Loucy (cell line): ENCODE results near the gene ZNF609.

Source experiments
- H2AFZ ChIP-seq: fragments of 200-600 bp; sonication (generic); 2 replicates; pipeline ENCODE4 v1.6.0; 2016; ENCODE audit warnings: antibody characterized with exemption, mild to moderate bottlenecking, low read length, moderate library complexity
- H3F3A ChIP-seq: fragments of 200-600 bp; 2 replicates; pipeline ENCODE4 v1.6.0; 2016; ENCODE audit warnings: antibody characterized with exemption, low read depth, mild to moderate bottlenecking
- H3K27me3 ChIP-seq: fragments of 200-600 bp; sonication (generic); 2 replicates; pipeline ENCODE4 v1.6.1; 2014; ENCODE audit warnings: low read length, mild to moderate bottlenecking; ENCODE audit not compliant: insufficient read depth, poor library complexity, severe bottlenecking
- H3K36me3 ChIP-seq: fragments of 200-600 bp; sonication (generic); 2 replicates; pipeline ENCODE4 v1.6.1; 2016; ENCODE audit warnings: low read length; ENCODE audit not compliant: insufficient read depth
- H3K4me1 ChIP-seq: fragments of 200-600 bp; sonication (generic); 2 replicates; pipeline ENCODE4 v1.5.1; 2014; ENCODE audit warnings: low read length, mild to moderate bottlenecking; ENCODE audit not compliant: insufficient read depth, poor library complexity, severe bottlenecking
- H3K4me2 ChIP-seq: fragments of 200-600 bp; sonication (generic); 2 replicates; pipeline ENCODE4 v1.6.0; 2014; ENCODE audit warnings: antibody characterized with exemption, low read length, low read depth, mild to moderate bottlenecking; ENCODE audit not compliant: poor library complexity, severe bottlenecking
- H3K4me3 ChIP-seq: fragments of 200-600 bp; sonication (generic); 2 replicates; pipeline ENCODE4 v1.5.1; 2014; ENCODE audit warnings: low read length, mild to moderate bottlenecking, mixed read lengths; ENCODE audit not compliant: poor library complexity, severe bottlenecking
- H3K79me2 ChIP-seq: fragments of 200-600 bp; sonication (generic); 2 replicates; pipeline ENCODE4 v1.6.1; 2014; ENCODE audit warnings: low read length; ENCODE audit not compliant: insufficient read depth
- H3K9ac ChIP-seq: fragments of 200-600 bp; sonication (generic); 2 replicates; pipeline ENCODE4 v1.6.0; 2014; ENCODE audit warnings: mild to moderate bottlenecking, low read depth, low read length, moderate library complexity; ENCODE audit not compliant: poor library complexity, severe bottlenecking
- H3K9me2 ChIP-seq: fragments of 200-600 bp; sonication (generic); replicated peaks from 2 replicates; pipeline ENCODE4 v1.6.1; 2016; ENCODE audit warnings: low read depth, low read length, mixed read lengths
- H3K9me3 ChIP-seq: fragments of 200-600 bp; sonication (generic); 2 replicates; pipeline ENCODE4 v1.6.1; 2014; ENCODE audit warnings: mild to moderate bottlenecking, antibody characterized with exemption, low read length, low read depth; ENCODE audit not compliant: insufficient read depth
- H4K20me1 ChIP-seq: fragments of 200-600 bp; sonication (generic); 2 replicates; pipeline ENCODE4 v1.6.0; 2014; ENCODE audit warnings: antibody characterized with exemption, low read length, mild to moderate bottlenecking; ENCODE audit not compliant: insufficient read depth, poor library complexity, severe bottlenecking
- CTCF ChIP-seq: fragments of 200-600 bp; sonication (generic); conservative IDR thresholded peaks from 2 replicates; pipeline ENCODE4 v1.5.1; 2014; ENCODE audit warnings: mild to moderate bottlenecking, antibody characterized with exemption, low read length
- EZH2phosphoT487 ChIP-seq: fragments of 200-600 bp; IDR thresholded peaks from 2 replicates; pipeline ENCODE4 v1.6.1; 2018; ENCODE audit warnings: antibody characterized with exemption, mild to moderate bottlenecking, moderate library complexity, borderline replicate concordance

ZNF609 gene

GRCh38 chr15:64502551-64502950, 42.2 kb downstream of the ZNF609 start:
- Histone ChIP-seq H3K4me1 (peaks cover 44% of the 10 kb centered on the region), H3K9me2 (no peaks in the 10 kb centered on the region), H3K4me3 (peak overlapping the region; percentile 6), H3K9ac (peak overlapping the region; percentile 39), H4K20me1 (peaks cover 30% of the 10 kb centered on the region), H3F3A (0 out of 2 replicates have a peak, but pooled peaks cover 2% of the 10 kb centered on the region), H2AFZ (no peak overlapping the region), H3K4me2 (peak overlapping the region; percentile 72), H3K9me3 (no peaks in the 10 kb centered on the region), H3K79me2 (peaks cover 87% of the 10 kb centered on the region), H3K36me3 (peaks cover 40% of the 10 kb centered on the region; the same call in 1 of the 2 replicates), H3K27me3 (no peaks in the 10 kb centered on the region)
- TF ChIP-seq EZH2phosphoT487 (no peak), CTCF (no peak)

DNA sequence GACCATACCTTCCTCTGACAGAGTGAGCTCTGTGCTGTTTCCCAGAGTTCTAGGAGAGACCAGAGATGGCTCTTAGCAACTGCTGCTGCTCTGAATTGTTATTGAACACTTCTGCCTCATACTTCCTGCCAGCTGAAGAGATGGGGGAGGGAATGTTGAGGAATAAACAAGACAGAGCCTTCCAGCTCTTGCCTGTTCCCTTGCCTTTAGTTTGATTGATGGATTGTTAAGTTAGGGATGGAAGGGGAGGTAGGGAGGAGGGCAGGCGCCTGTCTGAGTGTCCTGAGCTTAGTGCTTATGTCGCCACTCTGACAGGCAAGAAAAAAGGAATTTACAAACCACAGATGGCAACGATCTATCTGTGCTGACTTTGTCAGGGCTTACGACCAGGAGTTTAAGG, 42.8 kb downstream of the ZNF609 start:
- Histone ChIP-seq H3K9me2 (no peaks in the 10 kb centered on the region), H3K9me3 (no peaks in the 10 kb centered on the region), H3K9ac (peak overlapping the region; percentile 39), H4K20me1 (peaks cover 37% of the 10 kb centered on the region), H3K79me2 (peaks cover 85% of the 10 kb centered on the region), H3K27me3 (no peaks in the 10 kb centered on the region), H3K4me3 (peak overlapping the region; percentile 48), H3K4me2 (peak overlapping the region; percentile 72), H2AFZ (no peak overlapping the region), H3K4me1 (peaks cover 51% of the 10 kb centered on the region), H3K36me3 (peaks cover 40% of the 10 kb centered on the region; the same call in 1 of the 2 replicates), H3F3A (peaks cover 2% of the 10 kb centered on the region; the same call in 1 of the 2 replicates)
- TF ChIP-seq CTCF: no peak
- TF ChIP-seq EZH2phosphoT487: no peak

GRCh38 chr15:64503640-64504039, 43.3 kb downstream of the ZNF609 start:
- H3F3A ChIP-seq: peaks cover 2% of the 10 kb centered on the region; the same call in 1 of the 2 replicates
- peaks cover 52% of the 10 kb centered on the region for H3K4me1 ChIP-seq
- H3K9me2 ChIP-seq: no peaks in the 10 kb centered on the region
- H3K4me2 ChIP-seq: peak overlapping the region; percentile 72
- H3K79me2 ChIP-seq: peaks cover 85% of the 10 kb centered on the region
- TF ChIP-seq CTCF: no peak
- TF ChIP-seq EZH2phosphoT487: no peak
- H4K20me1 ChIP-seq: peaks cover 41% of the 10 kb centered on the region
- peaks cover 40% of the 10 kb centered on the region; the same call in 1 of the 2 replicates for H3K36me3 ChIP-seq
- no peak overlapping the region for H2AFZ ChIP-seq
- H3K9me3 ChIP-seq: no peaks in the 10 kb centered on the region
- H3K27me3 ChIP-seq: no peaks in the 10 kb centered on the region
- peak overlapping the region; percentile 39 for H3K9ac ChIP-seq
- H3K4me3 ChIP-seq: peak overlapping the region; percentile 48
